PC-9 (cell line): Measurements from ENCODE around the gene FURIN.

Source experiments
- CTCF ChIP-seq: fragments of 200-600 bp; sonication (generic); conservative IDR thresholded peaks from 2 replicates; pipeline ENCODE4 v1.6.1; 2017; ENCODE audit warnings: mixed run types, antibody characterized with exemption, mild to moderate bottlenecking, moderate library complexity
- EZH2 ChIP-seq: fragments of 200-600 bp; sonication (generic); IDR thresholded peaks from 2 replicates; pipeline ENCODE4 v1.8.0; 2017; ENCODE audit warnings: antibody characterized with exemption, low read depth

GRCh38 chr15:90916461-90916860, 48.1 kb downstream of the FURIN start:
- TF ChIP-seq CTCF (no peak), EZH2 (no peak)
